ENCODE data around the gene MRAP2. TPM values are rescaled to one million over a fixed set of nuclear protein-coding genes. Genes with fewer than 3 reads are reported as not detected.

Gene MRAP2
- polyA plus RNA-seq, 3 donors: not detected

DNA sequence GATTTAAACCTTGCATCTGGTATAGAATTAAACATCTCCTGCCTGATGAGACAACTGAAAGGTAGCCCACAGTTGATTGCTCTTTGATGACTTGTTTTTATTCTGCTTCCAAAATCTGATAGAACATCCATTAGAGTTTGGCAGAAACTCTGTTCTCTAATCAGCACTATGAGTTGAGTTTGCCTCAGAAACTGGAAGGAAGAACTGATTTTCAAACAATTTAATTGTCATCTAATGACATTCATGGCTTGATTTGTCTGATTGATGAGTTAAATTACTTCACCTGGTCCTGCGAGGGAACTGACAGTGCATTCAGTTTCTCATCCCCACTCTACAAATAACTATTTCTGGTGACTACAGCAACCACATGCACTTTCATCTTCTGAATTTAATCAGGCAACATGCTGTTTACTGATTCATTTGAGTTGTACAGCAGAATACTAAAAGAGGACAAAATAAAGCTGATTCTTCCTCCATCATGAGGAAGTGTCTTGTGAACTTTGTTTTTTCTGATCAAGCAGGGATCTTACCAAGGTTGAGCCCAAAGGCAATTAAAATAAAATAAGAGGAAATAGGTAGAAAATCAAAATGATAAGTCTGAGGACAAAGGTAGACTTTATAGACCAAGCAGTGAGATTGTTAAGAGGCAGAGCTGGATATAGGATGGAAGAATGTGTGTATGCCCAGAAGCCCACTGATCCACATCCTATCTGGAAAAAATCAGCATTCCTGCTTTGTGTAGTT lies 15.7 kb upstream of the MRAP2 start:
- H3K27ac ChIP-seq (ENCODE audit: low read depth in 1 of 2, low read length in 2 of 2): no peak overlapping the region
- no peak for DNase-seq
- H3K9me3 ChIP-seq (replicated peaks in 1 of 2; ENCODE audit: control insufficient read depth in 1 of 2, insufficient read depth in 1 of 2, low read length in 2 of 2): no peaks in the 10 kb centered on the region
- WGBS (ENCODE audit: insufficient coverage): no CpG with 5 or more reads among the region's 1 CpG
- no peaks in the 10 kb centered on the region for H3K4me1 Mint-ChIP-seq
- H3K36me3 Mint-ChIP-seq: no peaks in the 10 kb centered on the region
- H3K4me3 ChIP-seq (replicated peaks in 1 of 3; ENCODE audit: low read depth in 2 of 3, low read length in 3 of 3): no peak overlapping the region
- H3K4me2 ChIP-seq (replicated peaks; ENCODE audit: extremely low read depth, low read length, poor library complexity, severe bottlenecking): no peak overlapping the region
- no peak overlapping the region for H3K9ac ChIP-seq (ENCODE audit: insufficient read depth, low read length, poor library complexity, severe bottlenecking)
- no peaks in the 10 kb centered on the region for H3K36me3 ChIP-seq (replicated peaks in 1 of 2; ENCODE audit: control insufficient read depth in 1 of 2, insufficient read depth in 2 of 2, low read length in 2 of 2)
- no peaks in the 10 kb centered on the region for H3K79me2 ChIP-seq (ENCODE audit: insufficient read depth, low read length)
- intact Hi-C loops (cut with micrococcal nuclease): no loop called here
- H3K9me3 Mint-ChIP-seq: peaks cover 0 to 7% (median 0%) of the 10 kb centered on the region in 7 donors
- no peaks in the 10 kb centered on the region for H4K20me1 ChIP-seq (ENCODE audit: insufficient read depth, low read length)
- H3K27ac Mint-ChIP-seq: no peak overlapping the region
- TF ChIP-seq, protein P1, sequence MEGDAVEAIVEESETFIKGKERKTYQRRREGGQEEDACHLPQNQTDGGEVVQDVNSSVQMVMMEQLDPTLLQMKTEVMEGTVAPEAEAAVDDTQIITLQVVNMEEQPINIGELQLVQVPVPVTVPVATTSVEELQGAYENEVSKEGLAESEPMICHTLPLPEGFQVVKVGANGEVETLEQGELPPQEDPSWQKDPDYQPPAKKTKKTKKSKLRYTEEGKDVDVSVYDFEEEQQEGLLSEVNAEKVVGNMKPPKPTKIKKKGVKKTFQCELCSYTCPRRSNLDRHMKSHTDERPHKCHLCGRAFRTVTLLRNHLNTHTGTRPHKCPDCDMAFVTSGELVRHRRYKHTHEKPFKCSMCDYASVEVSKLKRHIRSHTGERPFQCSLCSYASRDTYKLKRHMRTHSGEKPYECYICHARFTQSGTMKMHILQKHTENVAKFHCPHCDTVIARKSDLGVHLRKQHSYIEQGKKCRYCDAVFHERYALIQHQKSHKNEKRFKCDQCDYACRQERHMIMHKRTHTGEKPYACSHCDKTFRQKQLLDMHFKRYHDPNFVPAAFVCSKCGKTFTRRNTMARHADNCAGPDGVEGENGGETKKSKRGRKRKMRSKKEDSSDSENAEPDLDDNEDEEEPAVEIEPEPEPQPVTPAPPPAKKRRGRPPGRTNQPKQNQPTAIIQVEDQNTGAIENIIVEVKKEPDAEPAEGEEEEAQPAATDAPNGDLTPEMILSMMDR (IDR thresholded peaks at IDR 0.05): no peak
- H3K4me3 Mint-ChIP-seq: no peak overlapping the region
- no peaks in the 10 kb centered on the region for H3K27me3 ChIP-seq (ENCODE audit: control insufficient read depth in 2 of 2, insufficient read depth in 2 of 2, low read length in 2 of 2)
- H2AFZ ChIP-seq (ENCODE audit: insufficient read depth, low read depth, low read length, poor library complexity, severe bottlenecking): no peak overlapping the region
- peaks cover 0 to under 1% (median 0%) of the 10 kb centered on the region in 3 donors for H3K27me3 Mint-ChIP-seq (ENCODE audit: low read depth in 3 of 3)
- no peaks in the 10 kb centered on the region for H3K4me1 ChIP-seq (ENCODE audit: control insufficient read depth in 1 of 2, insufficient read depth in 2 of 2, low read length in 2 of 2)

DNA sequence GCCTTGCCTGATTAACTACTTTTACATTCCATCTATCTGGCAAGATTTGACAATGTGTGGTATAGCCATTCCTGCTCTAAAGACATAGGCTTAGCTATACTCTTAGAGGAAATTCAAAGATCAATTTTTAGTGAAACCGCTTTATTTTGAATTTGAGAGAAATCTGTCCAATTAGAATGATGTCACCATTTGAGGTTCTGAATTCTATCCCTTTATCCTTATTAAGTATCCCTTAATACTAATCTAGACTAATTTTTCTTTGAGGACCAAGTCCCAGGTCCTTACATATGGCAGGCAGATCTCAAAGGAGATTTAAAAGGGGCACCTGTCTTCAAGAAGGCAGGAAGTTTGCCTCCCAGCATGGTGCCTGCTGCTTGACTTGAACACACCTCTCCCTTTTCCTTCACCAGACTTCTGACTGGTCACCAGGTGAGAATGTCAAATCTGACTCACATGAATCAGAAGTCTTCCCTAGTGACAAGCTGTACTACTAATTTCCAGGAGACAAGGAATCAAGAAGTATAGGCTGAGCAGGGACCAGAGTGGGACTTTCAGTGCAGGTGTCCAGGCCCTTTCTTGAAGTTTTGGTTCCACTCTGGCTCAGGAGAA lies 15.0 kb upstream of the MRAP2 start:
- Histone ChIP-seq H3K9ac (ENCODE audit: insufficient read depth, low read length, poor library complexity, severe bottlenecking) (no peak overlapping the region), H3K4me2 (replicated peaks; ENCODE audit: extremely low read depth, low read length, poor library complexity, severe bottlenecking) (no peak overlapping the region), H3K27ac (ENCODE audit: low read depth in 1 of 2, low read length in 2 of 2) (no peak overlapping the region), H3K9me3 (replicated peaks in 1 of 2; ENCODE audit: control insufficient read depth in 1 of 2, insufficient read depth in 1 of 2, low read length in 2 of 2) (no peaks in the 10 kb centered on the region), H3K79me2 (ENCODE audit: insufficient read depth, low read length) (no peaks in the 10 kb centered on the region), H3K36me3 (replicated peaks in 1 of 2; ENCODE audit: control insufficient read depth in 1 of 2, insufficient read depth in 2 of 2, low read length in 2 of 2) (no peaks in the 10 kb centered on the region), H3K27me3 (ENCODE audit: control insufficient read depth in 2 of 2, insufficient read depth in 2 of 2, low read length in 2 of 2) (no peaks in the 10 kb centered on the region), H4K20me1 (ENCODE audit: insufficient read depth, low read length) (no peaks in the 10 kb centered on the region), H2AFZ (ENCODE audit: insufficient read depth, low read depth, low read length, poor library complexity, severe bottlenecking) (no peak overlapping the region), H3K4me3 (replicated peaks in 1 of 3; ENCODE audit: low read depth in 2 of 3, low read length in 3 of 3) (no peak overlapping the region), H3K4me1 (ENCODE audit: control insufficient read depth in 1 of 2, insufficient read depth in 2 of 2, low read length in 2 of 2) (no peaks in the 10 kb centered on the region)
- TF ChIP-seq, protein P1 (IDR thresholded peaks at IDR 0.05): no peak
- intact Hi-C loops (cut with micrococcal nuclease): no loop called here
- H3K9me3 Mint-ChIP-seq: peaks cover 0 to 8% (median 0%) of the 10 kb centered on the region in 7 donors
- no peak overlapping the region for H3K27ac Mint-ChIP-seq
- H3K27me3 Mint-ChIP-seq (ENCODE audit: low read depth in 3 of 3): no peaks in the 10 kb centered on the region
- no CpG with 5 or more reads among the region's 1 CpG for WGBS (ENCODE audit: insufficient coverage)
- H3K4me1 Mint-ChIP-seq: no peaks in the 10 kb centered on the region
- no peaks in the 10 kb centered on the region for H3K36me3 Mint-ChIP-seq
- no peak for DNase-seq
- no peak overlapping the region for H3K4me3 Mint-ChIP-seq

Data from CD14-positive monocyte (primary cell).